GM10266 (cell line): ENCODE data around the gene TGFBR3.
"Not testable (repeated sequence)": the region's sequence is repeated elsewhere in the genome, so short reads cannot be mapped to it uniquely, and the experiment has no call there.

Source experiments
- DNase-seq: peaks from one replicate; pipeline ENCODE4 v3.0.0; 2012; ENCODE audit errors: extremely low spot score
- CTCF ChIP-seq: IDR thresholded peaks from 2 replicates; pipeline ENCODE4 v1.5.1; 2012; ENCODE audit warnings: mild to moderate bottlenecking, low read depth; ENCODE audit not compliant: control insufficient read depth, insufficient read depth; ENCODE audit errors: missing control alignments

TGFBR3 gene

GRCh38 chr1:91670781-91671180 lies 215.2 kb downstream of the TGFBR3 start:
- no peak for DNase-seq
- no peak for TF ChIP-seq CTCF

- no peak for TF ChIP-seq CTCF
- no peak for DNase-seq
These were observed 216.2 kb downstream of the TGFBR3 start for GRCh38 chr1:91669584-91670350.

- not testable (repeated sequence) for DNase-seq
These were observed 219.3 kb downstream of the TGFBR3 start for GRCh38 chr1:91666651-91667050.

GRCh38 chr1:91661121-91661520 lies 224.8 kb downstream of the TGFBR3 start:
- no peak for TF ChIP-seq CTCF
- DNase-seq, result no peak

- no peak for DNase-seq
- TF ChIP-seq CTCF, result no peak
These were observed 225.2 kb downstream of the TGFBR3 start for GRCh38 chr1:91660708-91661107.

GRCh38 chr1:91655912-91656449 lies 230.0 kb downstream of the TGFBR3 start:
- TF ChIP-seq CTCF, result no peak
- DNase-seq, result no peak

GRCh38 chr1:91653183-91653582 lies 232.8 kb downstream of the TGFBR3 start:
- DNase-seq, result no peak
- TF ChIP-seq CTCF, result no peak

GRCh38 chr1:91651661-91652071 lies 234.3 kb downstream of the TGFBR3 start:
- DNase-seq, result no peak
- no peak for TF ChIP-seq CTCF
